IPS-15b (cell line): ENCODE results near the gene EBF3.

ENCODE experiments used
- H3K27me3 ChIP-seq: one replicate; pipeline ENCODE4 v1.6.1; 2013; ENCODE audit warnings: low read length; ENCODE audit not compliant: control insufficient read depth, insufficient read depth
- H3K36me3 ChIP-seq: one replicate; pipeline ENCODE4 v1.6.1; 2013; ENCODE audit warnings: low read length; ENCODE audit not compliant: control insufficient read depth, insufficient read depth
- H3K4me1 ChIP-seq: one replicate; pipeline ENCODE4 v1.6.1; 2013; ENCODE audit warnings: mild to moderate bottlenecking, low read length; ENCODE audit not compliant: control insufficient read depth, insufficient read depth
- H3K4me3 ChIP-seq: one replicate; pipeline ENCODE4 v1.5.1; 2013; ENCODE audit warnings: low read depth, low read length
- H3K9ac ChIP-seq: one replicate; pipeline ENCODE4 v1.6.1; 2013; ENCODE audit warnings: low read depth, mild to moderate bottlenecking, low read length
- H3K9me3 ChIP-seq: one replicate; pipeline ENCODE4 v1.6.1; 2013; ENCODE audit warnings: mild to moderate bottlenecking, low read length; ENCODE audit not compliant: control insufficient read depth, insufficient read depth

EBF3 gene

GRCh38 chr10:129937351-129937751, 26.7 kb downstream of the EBF3 start:
- H3K9ac ChIP-seq, result no peak overlapping the region
- H3K27me3 ChIP-seq, result no peaks in the 10 kb centered on the region
- no peak overlapping the region for H3K4me3 ChIP-seq
- no peaks in the 10 kb centered on the region for H3K9me3 ChIP-seq
- no peaks in the 10 kb centered on the region for H3K36me3 ChIP-seq
- H3K4me1 ChIP-seq, result no peaks in the 10 kb centered on the region

DNA sequence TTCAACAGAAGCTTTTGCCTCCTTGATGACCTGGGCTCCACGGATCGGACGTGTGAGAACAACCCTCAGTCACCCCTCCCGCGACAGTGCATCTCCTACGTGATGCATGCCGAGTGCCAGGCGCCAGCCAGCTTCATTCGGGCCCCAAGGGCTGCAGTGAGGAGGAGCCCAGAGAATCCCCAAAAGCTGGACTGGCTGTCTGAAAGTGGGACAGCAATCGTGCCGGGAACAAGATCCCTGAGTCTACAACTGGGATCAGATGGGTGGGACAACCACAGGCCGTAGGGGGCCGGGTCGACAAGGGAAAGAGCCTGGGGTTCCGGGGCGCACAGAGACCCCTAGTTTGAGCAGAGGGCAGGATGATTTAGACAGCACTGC, 27.2 kb downstream of the EBF3 start:
- Histone ChIP-seq H3K4me3 (no peak overlapping the region), H3K36me3 (no peaks in the 10 kb centered on the region), H3K9me3 (no peaks in the 10 kb centered on the region), H3K9ac (no peak overlapping the region), H3K4me1 (no peaks in the 10 kb centered on the region), H3K27me3 (no peaks in the 10 kb centered on the region)

- Histone ChIP-seq H3K4me1 (no peaks in the 10 kb centered on the region), H3K4me3 (no peak overlapping the region), H3K27me3 (no peaks in the 10 kb centered on the region), H3K9ac (no peak overlapping the region), H3K36me3 (no peaks in the 10 kb centered on the region), H3K9me3 (no peaks in the 10 kb centered on the region)
These were observed 27.7 kb downstream of the EBF3 start for GRCh38 chr10:129936266-129936922.

DNA sequence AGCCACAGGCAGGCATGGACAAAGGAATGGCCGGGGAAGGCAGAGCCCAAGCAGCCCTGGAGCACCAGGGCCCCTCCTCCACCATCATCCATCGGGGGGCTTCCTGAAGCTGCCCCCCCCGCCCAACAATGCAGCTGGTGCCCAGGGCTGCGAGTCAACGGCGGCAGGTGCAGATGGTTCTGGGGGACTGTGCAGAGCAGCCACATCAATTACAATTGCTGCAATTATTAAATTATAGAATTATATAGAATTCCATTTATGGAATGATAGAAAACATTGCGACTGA, 28.3 kb downstream of the EBF3 start:
- no peaks in the 10 kb centered on the region for H3K36me3 ChIP-seq
- no peaks in the 10 kb centered on the region for H3K27me3 ChIP-seq
- no peak overlapping the region for H3K9ac ChIP-seq
- H3K4me1 ChIP-seq, result no peaks in the 10 kb centered on the region
- no peak overlapping the region for H3K4me3 ChIP-seq
- no peaks in the 10 kb centered on the region for H3K9me3 ChIP-seq

- no peaks in the 10 kb centered on the region for H3K27me3 ChIP-seq
- H3K4me1 ChIP-seq, result no peaks in the 10 kb centered on the region
- H3K4me3 ChIP-seq, result no peak overlapping the region
- no peaks in the 10 kb centered on the region for H3K9me3 ChIP-seq
- no peak overlapping the region for H3K9ac ChIP-seq
- H3K36me3 ChIP-seq, result no peaks in the 10 kb centered on the region
These were observed 28.8 kb downstream of the EBF3 start for GRCh38 chr10:129935102-129935866.

- H3K4me1 ChIP-seq, result no peaks in the 10 kb centered on the region
- no peak overlapping the region for H3K9ac ChIP-seq
- H3K9me3 ChIP-seq, result no peaks in the 10 kb centered on the region
- H3K4me3 ChIP-seq, result no peak overlapping the region
- H3K27me3 ChIP-seq, result no peaks in the 10 kb centered on the region
- H3K36me3 ChIP-seq, result no peaks in the 10 kb centered on the region
These were observed 29.7 kb downstream of the EBF3 start for GRCh38 chr10:129934196-129934925.

DNA sequence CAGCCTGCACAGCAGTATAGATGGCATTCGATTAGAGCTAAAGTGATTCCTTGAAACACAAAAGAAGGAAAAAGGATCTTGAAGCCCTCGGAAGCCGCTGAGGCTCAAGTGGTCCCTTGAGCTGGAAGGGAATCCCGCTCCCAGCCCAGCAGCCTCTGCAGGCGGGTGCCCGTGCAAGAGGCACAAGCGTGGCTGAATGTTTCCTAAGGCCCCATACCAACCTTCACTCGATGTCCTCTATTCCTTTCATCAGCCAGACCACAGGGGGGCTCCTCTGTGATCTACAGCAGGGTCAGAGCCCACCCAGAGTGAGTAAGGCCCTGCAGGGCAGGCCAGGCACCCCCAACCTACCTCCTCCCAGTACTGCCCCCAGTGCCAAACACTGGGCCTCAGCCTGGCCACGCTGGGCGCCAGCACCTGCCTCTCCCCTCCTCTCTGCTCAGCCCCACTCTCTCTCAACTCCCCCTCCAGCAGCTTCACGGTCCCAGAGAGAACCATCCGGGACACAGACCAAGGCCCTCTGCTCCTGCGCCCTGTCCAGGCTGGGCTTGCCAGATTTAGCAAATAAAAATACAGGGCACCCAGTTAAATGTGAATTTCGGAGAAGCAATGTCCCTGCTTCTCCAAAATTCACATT, 30.5 kb downstream of the EBF3 start:
- Histone ChIP-seq H3K4me3 (no peak overlapping the region), H3K9me3 (no peaks in the 10 kb centered on the region), H3K9ac (no peak overlapping the region), H3K27me3 (no peaks in the 10 kb centered on the region), H3K36me3 (no peaks in the 10 kb centered on the region), H3K4me1 (no peaks in the 10 kb centered on the region)

GRCh38 chr10:129932751-129933433, 31.2 kb downstream of the EBF3 start:
- Histone ChIP-seq H3K4me3 (no peak overlapping the region), H3K9ac (no peak overlapping the region), H3K27me3 (no peaks in the 10 kb centered on the region)

GRCh38 chr10:129932182-129932581, 31.9 kb downstream of the EBF3 start:
- Histone ChIP-seq H3K9ac (no peak overlapping the region), H3K9me3 (no peaks in the 10 kb centered on the region), H3K27me3 (no peaks in the 10 kb centered on the region), H3K4me3 (no peak overlapping the region), H3K36me3 (no peaks in the 10 kb centered on the region), H3K4me1 (no peaks in the 10 kb centered on the region)

More at GRCh38 chr10:129932751-129933433, 31.2 kb downstream of the EBF3 start:
- H3K9me3 ChIP-seq, result no peaks in the 10 kb centered on the region
- H3K4me1 ChIP-seq, result no peaks in the 10 kb centered on the region
- no peaks in the 10 kb centered on the region for H3K36me3 ChIP-seq

- H3K4me3 ChIP-seq, result no peak overlapping the region
- H3K4me1 ChIP-seq, result no peaks in the 10 kb centered on the region
- no peaks in the 10 kb centered on the region for H3K27me3 ChIP-seq
- H3K36me3 ChIP-seq, result no peaks in the 10 kb centered on the region
- H3K9ac ChIP-seq, result no peak overlapping the region
- no peaks in the 10 kb centered on the region for H3K9me3 ChIP-seq
These were observed 34.5 kb downstream of the EBF3 start for GRCh38 chr10:129929343-129930292.
